A375 (cell line): ENCODE measurements around the gene KCTD6. TPM values are rescaled to one million over a fixed set of nuclear protein-coding genes. Genes with fewer than 3 reads are reported as not detected.

ENCODE experiments used
- total RNA-seq: library from RNA; depleted of rRNA; stranded (reverse); fragments of >200 nt; shearing (Covaris generic); gene quantifications from 2 replicates; pipeline ENCODE4 v1.2.3, GENCODE V29; 2014; rRNA removed

KCTD6 gene
- total RNA-seq, result 10.0 and 14.9 TPM in 2 replicates

GRCh38 chr3:58491506-58492402 is at the start of gene KCTD6:
Gene KCTD6 (plus strand): TSS chr3:58492096. CDS start chr3:58498756, 6,660 bp downstream.

GRCh38 chr3:58536501-58537411 is 44.9 kb downstream of the KCTD6 start, which contains the start of gene ACOX2:
Gene ACOX2 (minus strand): TSS chr3:58537190. CDS start chr3:58535106, 2,084 bp downstream.

Other genes with a start within 250 kb of the KCTD6 start
- gene RPP14, start 185.9 kb upstream of the KCTD6 start, total RNA-seq, result 16.3 and 19.6 TPM in 2 replicates
- gene HTD2, start 185.6 kb upstream of the KCTD6 start, total RNA-seq, result 2.8 and 3.3 TPM in 2 replicates
- gene PXK, start 159.2 kb upstream of the KCTD6 start, total RNA-seq, result 28.2 and 31.5 TPM in 2 replicates
- 309 and 330 TPM in 2 replicates for gene PDHB, start 58.3 kb upstream of the KCTD6 start, total RNA-seq
- gene ACOX2, start 45.1 kb downstream of the KCTD6 start, total RNA-seq, result 25.9 and 28.7 TPM in 2 replicates
- gene FAM107A, start 85.3 kb downstream of the KCTD6 start, total RNA-seq, result 0.03 TPM in 1 of 2 replicates, not detected in the other
- gene FAM3D, start 174.7 kb downstream of the KCTD6 start, total RNA-seq, result not detected in 2 replicates